Measurements from ENCODE around the gene HINT3.

GRCh38 chr6:125913864-125914351 lies 42.7 kb upstream of the HINT3 start:
- TF ChIP-seq POLR2A (IDR thresholded peaks at IDR 0.05) (no peak), CTCF (IDR thresholded peaks at IDR 0.05) (no peak)
